RCC 7860 (cell line): Measurements from ENCODE around the gene COPB2.

ENCODE experiments used
- DNase-seq: peaks from one replicate; pipeline ENCODE4 v3.0.0-alpha.2; 2015; ENCODE audit warnings: low spot score
- FAIRE-seq: peaks from 2 replicates; lab custom pipeline; 2012; peaks lifted over from hg19 to GRCh38; lab: Jason Lieb, UNC

The COPB2 gene

GRCh38 chr3:139309880-139310279, 79.6 kb downstream of the COPB2 start:
- FAIRE-seq (no peak), DNase-seq (peak; percentile 88)

- DNase-seq (peak; percentile 85), FAIRE-seq (peak; percentile 79)
Observed at GRCh38 chr3:139309061-139309591, 80.3 kb downstream of the COPB2 start.

- FAIRE-seq (peak; percentile 90), DNase-seq (peak; percentile 96)
Observed at GRCh38 chr3:139308560-139308959, 80.9 kb downstream of the COPB2 start.

- no peak for FAIRE-seq
- peak; percentile 20 for DNase-seq
Observed at GRCh38 chr3:139307601-139308555, 81.6 kb downstream of the COPB2 start.
